ENCODE results near the gene CYP27A1. TPM values are rescaled to one million over a fixed set of nuclear protein-coding genes. Genes with fewer than 3 reads are reported as not detected.

CYP27A1 gene
- total RNA-seq, 3 donors from 2014 or later: 25.6 to 65.0 (median 28.8) TPM

- H3K27ac ChIP-seq: no peak overlapping the region
- no peaks in the 10 kb centered on the region for H3K4me1 ChIP-seq
- TF ChIP-seq POLR2AphosphoS5 (IDR thresholded peaks at IDR 0.05): no peak
- no peak for TF ChIP-seq POLR2A (IDR thresholded peaks at IDR 0.05)
- TF ChIP-seq CTCF (IDR thresholded peaks at IDR 0.05): no peak
- no peak for DNase-seq (ENCODE audit: low spot score in 2 of 2)
- no peaks in the 10 kb centered on the region for H3K36me3 ChIP-seq
- H3K27me3 ChIP-seq: no peaks in the 10 kb centered on the region
- no peaks in the 10 kb centered on the region for H3K9me3 ChIP-seq
- intact Hi-C loops (cut with DNase I; ENCODE audit: low total_unique reads): no loop called here
- H3K4me3 ChIP-seq: no peak overlapping the region
These were observed 44.8 kb downstream of the CYP27A1 start for GRCh38 chr2:218826791-218827190.

DNA sequence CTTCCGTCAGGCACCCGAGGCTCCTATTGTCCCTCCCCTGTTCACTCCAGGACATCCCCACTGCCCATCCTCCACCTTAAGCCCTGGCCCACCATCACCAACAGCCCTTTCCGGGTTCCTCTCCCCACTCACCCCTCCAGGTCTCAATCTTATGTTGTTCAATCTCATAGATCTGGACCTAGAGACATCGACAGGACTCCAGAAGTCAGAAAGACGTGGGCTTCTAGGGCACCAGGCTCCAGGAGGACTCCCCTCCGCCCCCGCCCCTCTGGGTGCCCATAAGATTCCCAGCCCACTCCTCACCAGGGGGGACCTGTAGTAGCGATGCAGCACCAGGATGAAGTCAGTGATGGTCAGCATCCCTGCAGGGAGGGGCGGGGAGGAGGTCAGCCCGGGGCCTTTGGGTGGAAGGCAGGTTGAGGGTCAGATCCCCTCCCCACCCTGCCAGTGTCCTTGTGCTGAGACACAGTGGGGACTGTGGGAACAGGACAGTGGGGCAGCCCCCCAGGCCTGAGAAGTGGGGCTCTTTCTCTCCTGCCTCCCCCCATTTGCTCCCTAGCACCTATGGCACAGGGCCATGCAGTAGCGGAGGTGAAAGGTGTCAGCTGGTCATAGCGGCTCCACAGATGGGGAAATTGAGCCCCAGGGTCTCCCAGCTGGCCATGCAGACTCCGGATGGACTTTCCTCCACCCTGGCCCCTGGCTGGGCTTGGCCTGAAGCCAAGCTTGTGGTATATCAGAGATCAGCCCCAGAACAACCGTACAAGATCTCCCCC is 45.9 kb downstream of the CYP27A1 start:
- TF ChIP-seq POLR2AphosphoS5 (IDR thresholded peaks at IDR 0.05) (no peak), CTCF (IDR thresholded peaks at IDR 0.05) (no peak), POLR2A (IDR thresholded peaks at IDR 0.05) (no peak)
- no peaks in the 10 kb centered on the region for H3K9me3 ChIP-seq
- H3K4me3 ChIP-seq: no peak overlapping the region
- H3K27me3 ChIP-seq: no peaks in the 10 kb centered on the region
- no peak overlapping the region for H3K27ac ChIP-seq
- H3K4me1 ChIP-seq: no peaks in the 10 kb centered on the region
- H3K36me3 ChIP-seq: no peaks in the 10 kb centered on the region
- DNase-seq (ENCODE audit: low spot score in 2 of 2): no peak
- intact Hi-C loops (cut with DNase I; ENCODE audit: low total_unique reads): no loop called here

- H3K36me3 ChIP-seq: no peaks in the 10 kb centered on the region
- no peaks in the 10 kb centered on the region for H3K27me3 ChIP-seq
- H3K4me1 ChIP-seq: no peaks in the 10 kb centered on the region
- intact Hi-C loops (cut with DNase I; ENCODE audit: low total_unique reads): no loop called here
- H3K9me3 ChIP-seq: no peaks in the 10 kb centered on the region
- DNase-seq (ENCODE audit: low spot score in 2 of 2): no peak
- TF ChIP-seq POLR2AphosphoS5 (IDR thresholded peaks at IDR 0.05) (no peak), POLR2A (IDR thresholded peaks at IDR 0.05) (no peak), CTCF (IDR thresholded peaks at IDR 0.05) (no peak)
- no peak overlapping the region for H3K4me3 ChIP-seq
- no peak overlapping the region for H3K27ac ChIP-seq
These were observed 46.5 kb downstream of the CYP27A1 start for GRCh38 chr2:218828477-218828778.

- H3K9me3 ChIP-seq: no peaks in the 10 kb centered on the region
- H3K4me3 ChIP-seq: no peak overlapping the region
- no peaks in the 10 kb centered on the region for H3K4me1 ChIP-seq
- intact Hi-C loops (cut with DNase I; ENCODE audit: low total_unique reads): loop anchor here (10.0 kb wide), 1 partner anchor 115 kb away; the partner anchor contains the start of gene TTLL4
- TF ChIP-seq POLR2A (IDR thresholded peaks at IDR 0.05): no peak
- no peak for TF ChIP-seq POLR2AphosphoS5 (IDR thresholded peaks at IDR 0.05)
- no peak for TF ChIP-seq CTCF (IDR thresholded peaks at IDR 0.05)
- no peaks in the 10 kb centered on the region for H3K36me3 ChIP-seq
- no peak overlapping the region for H3K27ac ChIP-seq
- DNase-seq (ENCODE audit: low spot score in 2 of 2): no peak
- H3K27me3 ChIP-seq: no peaks in the 10 kb centered on the region
These were observed 48.0 kb downstream of the CYP27A1 start for GRCh38 chr2:218829868-218830451.

GRCh38 chr2:218830526-218831306 is 48.8 kb downstream of the CYP27A1 start:
- H3K27ac ChIP-seq: no peak overlapping the region
- TF ChIP-seq POLR2A (IDR thresholded peaks at IDR 0.05): no peak
- TF ChIP-seq POLR2AphosphoS5 (IDR thresholded peaks at IDR 0.05): no peak
- no peak for TF ChIP-seq CTCF (IDR thresholded peaks at IDR 0.05)
- DNase-seq (ENCODE audit: low spot score in 2 of 2): no peak
- H3K36me3 ChIP-seq: no peaks in the 10 kb centered on the region
- H3K27me3 ChIP-seq: no peaks in the 10 kb centered on the region
- intact Hi-C loops (cut with DNase I; ENCODE audit: low total_unique reads): loop anchor here (10.0 kb wide), 1 partner anchor 116 kb away; the partner anchor contains the start of gene TTLL4
- H3K9me3 ChIP-seq: no peaks in the 10 kb centered on the region
- H3K4me3 ChIP-seq: no peak overlapping the region
- H3K4me1 ChIP-seq: no peaks in the 10 kb centered on the region
